GM23338 (cell line): ENCODE measurements around the gene CCNI2.

Source experiments
- EZH2phosphoT487 ChIP-seq: fragments of 200-600 bp; sonication (generic); IDR thresholded peaks from one replicate; pipeline ENCODE4 v1.8.1; 2018; ENCODE audit warnings: antibody characterized with exemption; ENCODE audit not compliant: unreplicated experiment
- TF ChIP-seq, protein P1 (sequence below), 2 experiments: fragments of 200-600 bp in 1 of 2; sonication (generic) in 1 of 2; conservative IDR thresholded peaks; 2 replicates each; pipeline versions ENCODE4 v1.5.1 to v1.6.1; 2016 to 2017; ENCODE audit warnings: antibody characterized with exemption in 2 of 2, low read depth in 2 of 2, mild to moderate bottlenecking in 2 of 2, moderate library complexity in 1 of 2

GRCh38 chr5:132744659-132745058 lies 2.6 kb upstream of the CCNI2 start:
- no peak for TF ChIP-seq EZH2phosphoT487
- TF ChIP-seq, protein P1, sequence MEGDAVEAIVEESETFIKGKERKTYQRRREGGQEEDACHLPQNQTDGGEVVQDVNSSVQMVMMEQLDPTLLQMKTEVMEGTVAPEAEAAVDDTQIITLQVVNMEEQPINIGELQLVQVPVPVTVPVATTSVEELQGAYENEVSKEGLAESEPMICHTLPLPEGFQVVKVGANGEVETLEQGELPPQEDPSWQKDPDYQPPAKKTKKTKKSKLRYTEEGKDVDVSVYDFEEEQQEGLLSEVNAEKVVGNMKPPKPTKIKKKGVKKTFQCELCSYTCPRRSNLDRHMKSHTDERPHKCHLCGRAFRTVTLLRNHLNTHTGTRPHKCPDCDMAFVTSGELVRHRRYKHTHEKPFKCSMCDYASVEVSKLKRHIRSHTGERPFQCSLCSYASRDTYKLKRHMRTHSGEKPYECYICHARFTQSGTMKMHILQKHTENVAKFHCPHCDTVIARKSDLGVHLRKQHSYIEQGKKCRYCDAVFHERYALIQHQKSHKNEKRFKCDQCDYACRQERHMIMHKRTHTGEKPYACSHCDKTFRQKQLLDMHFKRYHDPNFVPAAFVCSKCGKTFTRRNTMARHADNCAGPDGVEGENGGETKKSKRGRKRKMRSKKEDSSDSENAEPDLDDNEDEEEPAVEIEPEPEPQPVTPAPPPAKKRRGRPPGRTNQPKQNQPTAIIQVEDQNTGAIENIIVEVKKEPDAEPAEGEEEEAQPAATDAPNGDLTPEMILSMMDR (conservative IDR thresholded peaks at IDR 0.05; ENCODE audit: low read depth in 2 of 2), result no peak
